ENCODE results near the gene DPF3. TPM values are rescaled to one million over a fixed set of nuclear protein-coding genes. Genes with fewer than 3 reads are reported as not detected.

Gene DPF3
- total and polyA plus RNA-seq, 9 of the 15 experiments (the other 6 are each of a cell fraction or from before 2014, with no cell fraction given), result 0.21 to 4.9 (median 1.2) TPM

DNA sequence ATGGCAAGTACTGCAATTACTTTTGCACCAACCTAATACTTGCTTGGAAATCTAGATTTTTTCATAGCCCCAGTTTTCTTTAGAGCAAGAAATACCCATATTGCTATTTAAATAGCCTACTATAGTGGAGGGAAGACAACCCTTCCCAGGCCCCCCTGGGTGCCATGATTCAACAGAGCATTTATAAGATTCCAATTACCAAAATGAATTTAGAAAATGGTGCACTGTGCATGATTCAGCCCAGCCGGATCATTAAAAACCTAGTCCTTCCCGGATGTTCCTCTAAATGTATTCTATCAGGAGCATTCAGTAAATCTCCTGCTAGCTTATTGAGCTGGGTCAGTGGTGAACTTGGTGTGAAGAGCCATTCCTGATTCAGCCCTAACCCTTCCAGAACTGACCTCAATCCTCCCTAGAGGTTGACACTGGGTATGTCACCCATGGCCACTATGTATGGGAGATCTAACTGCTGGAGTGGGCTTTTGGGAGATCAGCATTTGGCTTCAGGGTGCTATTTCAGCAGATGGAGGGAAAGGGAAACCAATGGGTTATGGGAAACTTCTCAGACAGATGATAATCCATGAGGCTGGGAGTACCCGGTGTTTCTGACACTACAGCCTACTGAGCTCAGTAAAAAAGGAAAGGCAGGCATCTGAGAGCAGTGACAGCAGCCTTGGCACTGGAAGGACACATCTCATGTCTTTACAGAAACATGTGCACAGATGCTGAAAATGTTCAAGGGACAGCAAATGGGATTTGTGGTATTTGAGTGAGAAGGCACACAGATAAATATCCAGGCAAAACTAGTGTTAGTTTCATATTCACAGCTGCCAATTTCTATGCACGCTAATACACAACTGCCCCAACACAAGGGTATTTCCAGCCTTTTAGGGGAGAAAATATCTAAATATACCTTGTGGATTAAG lies 258.9 kb downstream of the DPF3 start (continued):
- TF ChIP-seq, protein P1, sequence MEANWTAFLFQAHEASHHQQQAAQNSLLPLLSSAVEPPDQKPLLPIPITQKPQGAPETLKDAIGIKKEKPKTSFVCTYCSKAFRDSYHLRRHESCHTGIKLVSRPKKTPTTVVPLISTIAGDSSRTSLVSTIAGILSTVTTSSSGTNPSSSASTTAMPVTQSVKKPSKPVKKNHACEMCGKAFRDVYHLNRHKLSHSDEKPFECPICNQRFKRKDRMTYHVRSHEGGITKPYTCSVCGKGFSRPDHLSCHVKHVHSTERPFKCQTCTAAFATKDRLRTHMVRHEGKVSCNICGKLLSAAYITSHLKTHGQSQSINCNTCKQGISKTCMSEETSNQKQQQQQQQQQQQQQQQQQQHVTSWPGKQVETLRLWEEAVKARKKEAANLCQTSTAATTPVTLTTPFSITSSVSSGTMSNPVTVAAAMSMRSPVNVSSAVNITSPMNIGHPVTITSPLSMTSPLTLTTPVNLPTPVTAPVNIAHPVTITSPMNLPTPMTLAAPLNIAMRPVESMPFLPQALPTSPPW (CRISPR knock-in tag; IDR thresholded peaks at IDR 0.05), result no peak
- TF ChIP-seq PHB2 (IDR thresholded peaks at IDR 0.05; ENCODE audit: low read depth) (no peak), STAG1 (CRISPR knock-in tag; IDR thresholded peaks at IDR 0.05; ENCODE audit: borderline replicate concordance) (no peak), NR4A1 (CRISPR knock-in tag; IDR thresholded peaks at IDR 0.05) (no peak), NR4A1 (tag; IDR thresholded peaks at IDR 0.05) (no peak), ILK (tag; IDR thresholded peaks at IDR 0.05; ENCODE audit: borderline replicate concordance, low read depth) (no peak), GTF2E2 (tag; IDR thresholded peaks at IDR 0.05) (no peak), ZNF197 (CRISPR knock-in tag; IDR thresholded peaks at IDR 0.05; ENCODE audit: low read depth) (no peak)
- TF ChIP-seq, protein P2, sequence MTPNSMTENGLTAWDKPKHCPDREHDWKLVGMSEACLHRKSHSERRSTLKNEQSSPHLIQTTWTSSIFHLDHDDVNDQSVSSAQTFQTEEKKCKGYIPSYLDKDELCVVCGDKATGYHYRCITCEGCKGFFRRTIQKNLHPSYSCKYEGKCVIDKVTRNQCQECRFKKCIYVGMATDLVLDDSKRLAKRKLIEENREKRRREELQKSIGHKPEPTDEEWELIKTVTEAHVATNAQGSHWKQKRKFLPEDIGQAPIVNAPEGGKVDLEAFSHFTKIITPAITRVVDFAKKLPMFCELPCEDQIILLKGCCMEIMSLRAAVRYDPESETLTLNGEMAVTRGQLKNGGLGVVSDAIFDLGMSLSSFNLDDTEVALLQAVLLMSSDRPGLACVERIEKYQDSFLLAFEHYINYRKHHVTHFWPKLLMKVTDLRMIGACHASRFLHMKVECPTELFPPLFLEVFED (CRISPR knock-in tag; conservative IDR thresholded peaks at IDR 0.05), result no peak
- TF ChIP-seq, protein P3, sequence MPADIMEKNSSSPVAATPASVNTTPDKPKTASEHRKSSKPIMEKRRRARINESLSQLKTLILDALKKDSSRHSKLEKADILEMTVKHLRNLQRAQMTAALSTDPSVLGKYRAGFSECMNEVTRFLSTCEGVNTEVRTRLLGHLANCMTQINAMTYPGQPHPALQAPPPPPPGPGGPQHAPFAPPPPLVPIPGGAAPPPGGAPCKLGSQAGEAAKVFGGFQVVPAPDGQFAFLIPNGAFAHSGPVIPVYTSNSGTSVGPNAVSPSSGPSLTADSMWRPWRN (IDR thresholded peaks at IDR 0.05; ENCODE audit: low read depth), result no peak

Measured in K562 (cell line).